ENCODE measurements around the gene ACADL.

ACADL gene

DNA sequence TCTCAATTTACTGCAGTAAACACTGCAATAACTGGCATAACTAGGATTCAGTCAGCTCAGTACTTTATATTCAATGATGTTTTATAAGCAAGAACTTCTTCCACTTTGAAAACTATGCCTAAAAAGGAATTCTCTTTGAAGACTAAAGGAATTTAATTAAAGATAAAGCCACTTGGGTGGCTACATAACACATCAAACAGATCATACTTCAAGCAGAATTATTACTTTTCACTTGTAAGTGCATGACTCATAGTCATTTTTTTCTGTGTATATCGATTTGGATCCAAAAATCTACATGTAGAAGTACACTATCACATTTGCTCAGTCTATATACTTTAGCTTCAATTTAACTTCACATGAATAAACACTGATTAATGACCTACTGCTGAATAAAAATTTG is 58.0 kb downstream of the ACADL start:
- TF ChIP-seq, protein P1, sequence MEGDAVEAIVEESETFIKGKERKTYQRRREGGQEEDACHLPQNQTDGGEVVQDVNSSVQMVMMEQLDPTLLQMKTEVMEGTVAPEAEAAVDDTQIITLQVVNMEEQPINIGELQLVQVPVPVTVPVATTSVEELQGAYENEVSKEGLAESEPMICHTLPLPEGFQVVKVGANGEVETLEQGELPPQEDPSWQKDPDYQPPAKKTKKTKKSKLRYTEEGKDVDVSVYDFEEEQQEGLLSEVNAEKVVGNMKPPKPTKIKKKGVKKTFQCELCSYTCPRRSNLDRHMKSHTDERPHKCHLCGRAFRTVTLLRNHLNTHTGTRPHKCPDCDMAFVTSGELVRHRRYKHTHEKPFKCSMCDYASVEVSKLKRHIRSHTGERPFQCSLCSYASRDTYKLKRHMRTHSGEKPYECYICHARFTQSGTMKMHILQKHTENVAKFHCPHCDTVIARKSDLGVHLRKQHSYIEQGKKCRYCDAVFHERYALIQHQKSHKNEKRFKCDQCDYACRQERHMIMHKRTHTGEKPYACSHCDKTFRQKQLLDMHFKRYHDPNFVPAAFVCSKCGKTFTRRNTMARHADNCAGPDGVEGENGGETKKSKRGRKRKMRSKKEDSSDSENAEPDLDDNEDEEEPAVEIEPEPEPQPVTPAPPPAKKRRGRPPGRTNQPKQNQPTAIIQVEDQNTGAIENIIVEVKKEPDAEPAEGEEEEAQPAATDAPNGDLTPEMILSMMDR (IDR thresholded peaks at IDR 0.05; ENCODE audit: control insufficient read depth, insufficient read depth, low read depth, low read length, missing control alignments) = no peak
- DNase-seq (ENCODE audit: low read depth) = no peak
- H3K4me3 ChIP-seq (ENCODE audit: control insufficient read depth, low read depth, low read length) = no peak overlapping the region

DNA sequence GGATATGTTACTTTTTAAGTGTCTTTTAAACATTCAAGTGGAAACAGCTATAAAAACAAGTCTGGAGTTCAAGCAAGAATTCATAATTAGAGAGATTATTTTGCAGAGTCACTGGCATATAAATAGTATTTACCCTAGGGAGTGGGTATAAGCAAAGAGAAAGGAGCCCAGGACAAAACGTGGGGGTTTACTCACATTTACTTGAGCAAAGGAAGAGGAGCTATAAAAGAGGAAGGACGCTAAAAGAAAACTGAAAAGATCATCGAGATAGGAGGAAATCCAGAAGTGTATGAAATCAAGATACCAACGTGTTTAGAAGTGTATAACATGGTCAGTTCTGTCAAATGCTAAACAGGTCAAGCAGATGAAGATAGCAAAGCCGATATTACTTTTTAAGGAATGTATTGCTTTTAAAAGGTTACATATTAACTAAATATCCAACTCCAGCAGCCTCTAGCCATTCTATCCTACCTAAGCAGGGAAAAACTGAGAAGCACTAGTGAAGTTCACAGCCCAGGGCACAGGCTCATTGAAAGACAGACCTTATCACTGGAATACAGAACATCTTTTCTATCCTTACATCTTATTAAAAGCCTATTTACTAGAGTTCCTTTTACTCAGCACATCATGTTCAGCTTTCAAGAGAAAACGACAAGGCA is 62.7 kb downstream of the ACADL start:
- TF ChIP-seq, protein P1 (IDR thresholded peaks at IDR 0.05; ENCODE audit: control insufficient read depth, insufficient read depth, low read depth, low read length, missing control alignments) = no peak
- H3K4me3 ChIP-seq (ENCODE audit: control insufficient read depth, low read depth, low read length) = no peak overlapping the region
- DNase-seq (ENCODE audit: low read depth) = no peak

GRCh38 chr2:210159059-210159458 is 66.2 kb downstream of the ACADL start:
- H3K4me3 ChIP-seq (ENCODE audit: control insufficient read depth, low read depth, low read length) = no peak overlapping the region
- DNase-seq (ENCODE audit: low read depth) = no peak
- TF ChIP-seq, protein P1 (IDR thresholded peaks at IDR 0.05; ENCODE audit: control insufficient read depth, insufficient read depth, low read depth, low read length, missing control alignments) = no peak

- H3K4me3 ChIP-seq (ENCODE audit: control insufficient read depth, low read depth, low read length) = no peak overlapping the region
- no peak for DNase-seq (ENCODE audit: low read depth)
- TF ChIP-seq, protein P1 (IDR thresholded peaks at IDR 0.05; ENCODE audit: control insufficient read depth, insufficient read depth, low read depth, low read length, missing control alignments) = no peak
Measured at GRCh38 chr2:210158236-210158635, 67.0 kb downstream of the ACADL start.

- H3K4me3 ChIP-seq (ENCODE audit: control insufficient read depth, low read depth, low read length) = no peak overlapping the region
- no peak for DNase-seq (ENCODE audit: low read depth)
- TF ChIP-seq, protein P1 (IDR thresholded peaks at IDR 0.05; ENCODE audit: control insufficient read depth, insufficient read depth, low read depth, low read length, missing control alignments) = no peak
Measured at GRCh38 chr2:210157526-210157925, 67.7 kb downstream of the ACADL start.

GRCh38 chr2:210147614-210148013 is 77.6 kb downstream of the ACADL start:
- TF ChIP-seq, protein P1 (IDR thresholded peaks at IDR 0.05; ENCODE audit: control insufficient read depth, insufficient read depth, low read depth, low read length, missing control alignments) = no peak
- DNase-seq (ENCODE audit: low read depth) = no peak
- H3K4me3 ChIP-seq (ENCODE audit: control insufficient read depth, low read depth, low read length) = no peak overlapping the region
